Measurements from ENCODE around the gene KLK10. TPM values are rescaled to one million over a fixed set of nuclear protein-coding genes. Genes with fewer than 3 reads are reported as not detected.
A peak's percentile ranks its signal among the peaks of the same experiment; 100 is the strongest.
"Not testable (repeated sequence)": the region's sequence is repeated elsewhere in the genome, so short reads cannot be mapped to it uniquely, and the experiment has no call there.

Gene KLK10
- total RNA-seq, 4 donors from 2014 or later = 1.6 to 14.2 (median 9.8) TPM; not detected in 1

DNA sequence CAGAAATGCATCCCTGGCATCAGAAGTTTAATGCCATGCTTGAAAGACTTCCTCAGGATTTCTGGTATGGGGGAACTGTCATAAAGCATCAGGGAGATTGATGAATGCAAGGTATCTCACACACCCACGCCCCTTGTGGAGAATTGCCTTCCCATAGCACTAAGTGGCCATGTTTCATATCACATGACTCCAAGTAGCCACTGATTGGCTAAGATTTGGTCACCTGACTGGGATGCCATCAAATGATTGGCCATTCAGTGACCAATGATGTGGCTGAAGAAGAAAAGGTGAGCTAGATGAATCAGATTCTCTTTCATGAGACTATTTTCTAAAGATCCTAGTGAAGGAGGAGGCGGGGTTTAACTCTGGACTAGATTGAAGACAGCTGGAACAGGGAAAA, 25.4 kb downstream of the KLK10 start:
- DNase-seq (ENCODE audit: low spot score) (no peak), ATAC-seq (ENCODE audit: low FRiP score) (no peak)
- TF ChIP-seq CTCF (IDR thresholded peaks at IDR 0.05) = no peak

GRCh38 chr19:50992666-50993035, 26.9 kb downstream of the KLK10 start:
- DNase-seq (ENCODE audit: low spot score) (no peak), ATAC-seq (ENCODE audit: low FRiP score) (no peak)
- TF ChIP-seq CTCF (IDR thresholded peaks at IDR 0.05) = no peak

GRCh38 chr19:50984416-50984815, 35.1 kb downstream of the KLK10 start:
- DNase-seq (ENCODE audit: low spot score); ATAC-seq (ENCODE audit: low FRiP score): not testable (repeated sequence)

- ATAC-seq (ENCODE audit: low FRiP score) = peak; percentile 89
- no peak for TF ChIP-seq CTCF (IDR thresholded peaks at IDR 0.05)
- DNase-seq (ENCODE audit: low spot score) = no peak
These were observed 35.8 kb downstream of the KLK10 start, which contains the start of gene KLK7 for GRCh38 chr19:50983625-50984292. KLK7 (minus strand) TSS chr19:50983917; CDS start chr19:50982399, 1,518 bp downstream.

DNA sequence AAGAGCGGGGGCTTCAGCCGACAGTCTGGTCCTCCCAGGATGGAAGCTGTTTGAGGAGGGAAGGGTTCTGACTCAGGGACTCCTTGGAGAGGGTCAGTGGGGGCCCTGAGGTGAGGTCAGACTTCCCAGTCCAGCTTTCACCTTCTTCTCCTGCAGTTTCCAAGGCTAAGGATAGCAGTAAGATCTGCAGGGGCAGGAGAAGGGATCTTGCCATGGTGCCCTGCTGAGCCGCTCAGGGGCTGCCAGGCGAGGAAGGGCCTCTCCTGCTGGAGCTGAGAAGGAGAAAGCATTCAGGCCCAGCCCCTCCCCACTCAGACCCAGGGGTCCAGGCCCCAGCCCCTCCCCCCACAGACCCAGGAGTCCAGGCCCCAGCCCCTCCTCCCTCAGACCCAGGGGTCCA, 37.3 kb downstream of the KLK10 start:
- DNase-seq (ENCODE audit: low spot score) (no peak), ATAC-seq (ENCODE audit: low FRiP score) (peak; percentile 10)
- no peak for TF ChIP-seq CTCF (IDR thresholded peaks at IDR 0.05)

DNA sequence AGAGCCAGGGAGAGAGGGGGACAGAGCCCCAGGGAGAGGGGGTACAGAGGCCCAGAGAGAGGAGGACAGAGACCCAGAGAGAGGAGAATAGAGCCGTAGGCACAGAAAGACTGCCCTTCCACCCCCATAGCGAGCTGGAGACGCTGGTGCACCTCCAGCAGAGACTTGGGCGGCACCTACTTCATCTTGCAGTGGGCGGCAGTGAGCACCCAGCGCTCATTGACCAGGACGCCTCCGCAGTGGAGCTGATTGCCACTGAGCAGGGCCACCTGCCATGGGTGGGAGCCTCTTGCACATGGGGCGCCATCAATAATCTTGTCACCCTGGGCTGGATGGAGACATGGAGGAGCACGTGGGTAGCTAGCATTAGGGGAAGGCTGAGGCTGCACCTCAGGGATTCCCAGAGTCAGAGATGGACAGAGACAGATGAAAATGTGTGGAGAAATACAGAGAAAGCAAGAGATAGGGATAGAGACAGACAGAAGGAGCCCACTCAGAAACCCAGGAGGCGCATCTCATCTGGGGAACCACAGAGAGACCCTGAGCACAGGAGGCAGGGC, 37.8 kb downstream of the KLK10 start:
- TF ChIP-seq CTCF (IDR thresholded peaks at IDR 0.05) = no peak
- peak; percentile 34 for ATAC-seq (ENCODE audit: low FRiP score)
- DNase-seq (ENCODE audit: low spot score) = no peak

DNA sequence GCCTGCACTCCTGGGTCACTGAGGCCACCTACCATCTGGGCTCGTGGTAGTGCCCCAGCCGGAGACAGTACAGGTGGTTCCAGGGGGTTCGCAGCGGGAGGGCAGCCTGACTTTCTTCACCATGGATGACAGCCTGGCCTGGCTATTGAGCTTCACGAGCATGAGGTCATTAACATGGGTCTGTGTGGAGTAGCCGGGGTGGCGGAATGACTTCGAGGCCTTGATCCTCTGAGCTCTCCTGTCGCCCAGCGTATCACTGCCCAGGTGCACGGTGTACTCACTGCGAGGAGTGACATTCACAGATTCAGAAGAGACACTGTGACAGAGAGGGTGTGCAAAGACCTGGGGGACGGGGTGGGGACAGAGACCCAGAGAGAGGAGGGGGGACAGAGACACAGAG, 39.3 kb downstream of the KLK10 start:
- ATAC-seq (ENCODE audit: low FRiP score) (no peak), DNase-seq (ENCODE audit: low spot score) (no peak)
- no peak for TF ChIP-seq CTCF (IDR thresholded peaks at IDR 0.05)

Measured in omental fat pad (tissue), 4 donors.